Esophagus squamous epithelium (tissue), 5 donors: ENCODE measurements around the gene IL27RA. TPM values are rescaled to one million over a fixed set of nuclear protein-coding genes. Genes with fewer than 3 reads are reported as not detected.

Experiments used
- DNase-seq: peaks from one replicate; lab custom pipeline; 2025; lab: John Stamatoyannopoulos, UW
- H3K27ac ChIP-seq, 4 donors: fragments of 200-600 bp; sonication (generic); one replicate each; pipeline ENCODE4 v1.5.1; 2016 to 2019; ENCODE audit warnings: mild to moderate bottlenecking in 1 of 4
- H3K27me3 ChIP-seq, 4 donors: fragments of 200-600 bp; sonication (generic); 1 replicate in 3 of 4; 2 replicates in 1 of 4; pipeline versions ENCODE4 v1.5.1 to v1.6.0; 2017 to 2021; ENCODE audit warnings: antibody characterized with exemption in 1 of 4
- H3K36me3 ChIP-seq, 3 donors: fragments of 200-600 bp; sonication (generic); one replicate each; pipeline ENCODE4 v1.5.1; 2016 to 2019
- H3K4me1 ChIP-seq, 3 donors: fragments of 200-600 bp; sonication (generic); one replicate each; pipeline ENCODE4 v1.5.1; 2017 to 2019
- H3K4me3 ChIP-seq, 4 donors: fragments of 200-600 bp; sonication (generic); 1 replicate in 3 of 4; 2 replicates in 1 of 4; pipeline ENCODE4 v1.5.1; 2016 to 2019; ENCODE audit warnings: mild to moderate bottlenecking in 2 of 4, moderate library complexity in 1 of 4
- H3K9me3 ChIP-seq, 3 donors: fragments of 200-600 bp; sonication (generic); one replicate each; pipeline ENCODE4 v1.5.1; 2016 to 2019
- POLR2A ChIP-seq, 4 donors: fragments of 450-650 bp; IDR thresholded peaks; one replicate each; pipeline ENCODE4 v1.6.1; 2017; ENCODE audit warnings: antibody characterized with exemption in 4 of 4, mild to moderate bottlenecking in 4 of 4, moderate library complexity in 3 of 4
- WGBS, 2 donors: methylation state at CpG; one replicate each; pipeline ENCODE4 v1.1.5; 2018; 5-methylcytosine and 5-hydroxymethylcytosine counted together
- intact Hi-C: fragments of 100-400 bp; cut with DNase I; formaldehyde crosslinking; loops from one replicate; pipeline ENCODE4 v1.15.0; 2022
- total RNA-seq, 4 donors: library from RNA; depleted of rRNA; stranded (reverse); fragments of >200 nt; gene quantifications; one replicate each; pipeline ENCODE4 v1.1.0, GENCODE V29; 2016
- TF ChIP-seq, protein P1 (sequence below), 6 experiments: fragments of 450-650 bp in 4 of 6; fragments of 200-600 bp in 2 of 6; sonication (generic) in 2 of 6; IDR thresholded peaks; one replicate each; pipeline ENCODE4 v1.5.1; 2016 to 2019; ENCODE audit warnings: antibody characterized with exemption in 6 of 6, mild to moderate bottlenecking in 4 of 6, moderate library complexity in 4 of 6
- donor health status: DM: yes; HTN: yes; CAD: no.

IL27RA gene
- total RNA-seq, 4 donors from 2014 or later, result 0.83 to 4.9 (median 2.1) TPM

DNA sequence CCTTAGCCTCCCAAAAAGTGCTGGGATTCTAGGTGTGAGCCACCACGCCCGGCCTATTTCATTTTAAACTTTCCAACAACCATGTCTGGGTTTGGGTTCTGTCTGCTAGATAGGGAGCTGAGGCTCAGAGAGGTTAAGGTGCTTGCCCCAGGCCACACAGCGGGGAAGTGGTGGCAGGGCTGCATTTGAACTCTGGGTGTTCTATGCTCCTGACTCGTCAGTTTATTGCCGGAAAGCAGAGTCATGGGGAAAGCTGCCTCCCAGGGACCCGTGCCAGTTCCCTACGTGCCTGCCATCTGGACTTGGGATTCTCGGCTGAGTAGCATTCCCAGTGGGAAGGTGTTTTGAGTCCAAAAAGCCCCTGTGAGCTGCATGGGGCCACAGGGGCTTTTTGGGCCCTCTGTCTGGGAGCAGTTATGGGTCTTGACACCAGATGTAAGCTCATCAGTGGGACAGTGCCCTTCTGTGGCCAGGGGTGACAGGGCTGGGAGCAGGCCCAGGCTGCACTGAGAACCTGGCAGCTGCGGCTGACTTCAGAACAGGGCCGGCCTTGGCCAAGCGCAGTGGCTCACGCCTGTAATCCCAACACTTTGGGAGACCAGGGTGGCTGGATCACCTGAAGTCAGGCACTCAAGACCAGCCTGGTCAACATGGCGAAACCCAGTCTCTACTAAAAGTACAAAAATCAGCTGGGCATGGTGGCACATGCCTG, 36.4 kb upstream of the IL27RA start:
- peaks cover 4 to 18% (median 8%) of the 10 kb centered on the region in 3 donors for H3K4me1 ChIP-seq
- no peaks in the 10 kb centered on the region for H3K27me3 ChIP-seq
- WGBS, 2 donors, result 72 to 100% methylated on average over 2 to 8 of the region's 13 CpGs
- H3K36me3 ChIP-seq, result peaks cover 0 to 75% (median 9%) of the 10 kb centered on the region in 3 donors
- H3K4me3 ChIP-seq, result no peak overlapping the region
- DNase-seq, result no peak
- H3K27ac ChIP-seq, result peak overlapping the region in 2 of 4 donors; percentile 41 to 50
- intact Hi-C loops, result no loop called here
- peaks cover 0 to 11% (median 6%) of the 10 kb centered on the region in 3 donors for H3K9me3 ChIP-seq
- no peak for TF ChIP-seq POLR2A (IDR thresholded peaks at IDR 0.05)
- TF ChIP-seq, protein P1, sequence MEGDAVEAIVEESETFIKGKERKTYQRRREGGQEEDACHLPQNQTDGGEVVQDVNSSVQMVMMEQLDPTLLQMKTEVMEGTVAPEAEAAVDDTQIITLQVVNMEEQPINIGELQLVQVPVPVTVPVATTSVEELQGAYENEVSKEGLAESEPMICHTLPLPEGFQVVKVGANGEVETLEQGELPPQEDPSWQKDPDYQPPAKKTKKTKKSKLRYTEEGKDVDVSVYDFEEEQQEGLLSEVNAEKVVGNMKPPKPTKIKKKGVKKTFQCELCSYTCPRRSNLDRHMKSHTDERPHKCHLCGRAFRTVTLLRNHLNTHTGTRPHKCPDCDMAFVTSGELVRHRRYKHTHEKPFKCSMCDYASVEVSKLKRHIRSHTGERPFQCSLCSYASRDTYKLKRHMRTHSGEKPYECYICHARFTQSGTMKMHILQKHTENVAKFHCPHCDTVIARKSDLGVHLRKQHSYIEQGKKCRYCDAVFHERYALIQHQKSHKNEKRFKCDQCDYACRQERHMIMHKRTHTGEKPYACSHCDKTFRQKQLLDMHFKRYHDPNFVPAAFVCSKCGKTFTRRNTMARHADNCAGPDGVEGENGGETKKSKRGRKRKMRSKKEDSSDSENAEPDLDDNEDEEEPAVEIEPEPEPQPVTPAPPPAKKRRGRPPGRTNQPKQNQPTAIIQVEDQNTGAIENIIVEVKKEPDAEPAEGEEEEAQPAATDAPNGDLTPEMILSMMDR (IDR thresholded peaks at IDR 0.05), result no peak

DNA sequence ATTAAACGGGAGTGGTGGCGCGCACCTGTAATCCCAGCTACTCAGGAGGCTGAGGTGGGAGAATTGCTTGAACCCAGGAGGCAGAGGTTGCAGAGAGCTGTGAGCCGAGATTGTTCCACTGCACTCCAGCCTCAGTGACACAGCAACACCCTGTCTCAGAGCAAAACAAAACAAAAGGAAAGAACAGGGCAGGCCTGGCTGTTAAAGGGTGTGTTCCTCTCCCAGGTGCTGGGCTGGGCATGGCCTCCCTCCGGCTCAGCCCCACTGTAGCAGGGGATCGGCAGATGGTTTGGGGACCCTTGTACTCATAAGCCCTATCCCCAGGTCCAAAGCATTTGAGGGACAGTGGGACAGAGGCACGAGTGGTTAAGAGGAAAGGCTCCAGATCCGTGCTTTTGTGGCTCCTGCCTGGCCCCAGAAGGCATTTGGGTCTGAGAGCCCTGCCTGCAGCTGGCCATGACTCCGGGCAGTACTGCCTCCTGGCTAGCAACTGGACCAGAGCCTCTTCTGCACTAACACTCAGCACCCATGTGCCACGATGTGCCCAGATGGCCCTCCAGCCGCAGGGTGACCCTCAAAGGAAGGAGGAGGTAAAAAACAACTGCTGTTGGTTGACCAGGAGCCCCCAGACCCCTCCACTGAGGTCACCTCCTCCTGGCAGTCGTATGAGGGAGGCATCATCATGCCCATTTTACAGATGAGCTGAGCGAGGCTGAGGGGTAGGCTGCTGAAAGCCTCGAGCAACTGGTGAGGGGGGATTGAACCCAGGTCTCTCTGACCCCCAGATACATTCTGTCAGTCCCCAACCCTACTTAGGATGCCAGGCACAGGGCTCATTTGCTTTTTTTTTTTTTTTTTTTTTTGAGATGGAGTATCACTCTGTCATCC, 35.4 kb upstream of the IL27RA start:
- Histone ChIP-seq H3K27me3 (no peaks in the 10 kb centered on the region), H3K9me3 (peaks cover 0 to 11% (median 6%) of the 10 kb centered on the region in 3 donors), H3K27ac (peak overlapping the region in 3 of 4 donors; percentile 3 to 50 (median 5)), H3K4me1 (peaks cover 4 to 28% (median 8%) of the 10 kb centered on the region in 3 donors), H3K36me3 (peaks cover 0 to 67% (median 9%) of the 10 kb centered on the region in 3 donors), H3K4me3 (no peak overlapping the region)
- no peak for DNase-seq
- intact Hi-C loops, result no loop called here
- 82 to 89% methylated on average over 10 to 11 of the region's 14 CpGs for WGBS, 2 donors
- TF ChIP-seq, protein P1 (IDR thresholded peaks at IDR 0.05), result no peak
- no peak for TF ChIP-seq POLR2A (IDR thresholded peaks at IDR 0.05)

DNA sequence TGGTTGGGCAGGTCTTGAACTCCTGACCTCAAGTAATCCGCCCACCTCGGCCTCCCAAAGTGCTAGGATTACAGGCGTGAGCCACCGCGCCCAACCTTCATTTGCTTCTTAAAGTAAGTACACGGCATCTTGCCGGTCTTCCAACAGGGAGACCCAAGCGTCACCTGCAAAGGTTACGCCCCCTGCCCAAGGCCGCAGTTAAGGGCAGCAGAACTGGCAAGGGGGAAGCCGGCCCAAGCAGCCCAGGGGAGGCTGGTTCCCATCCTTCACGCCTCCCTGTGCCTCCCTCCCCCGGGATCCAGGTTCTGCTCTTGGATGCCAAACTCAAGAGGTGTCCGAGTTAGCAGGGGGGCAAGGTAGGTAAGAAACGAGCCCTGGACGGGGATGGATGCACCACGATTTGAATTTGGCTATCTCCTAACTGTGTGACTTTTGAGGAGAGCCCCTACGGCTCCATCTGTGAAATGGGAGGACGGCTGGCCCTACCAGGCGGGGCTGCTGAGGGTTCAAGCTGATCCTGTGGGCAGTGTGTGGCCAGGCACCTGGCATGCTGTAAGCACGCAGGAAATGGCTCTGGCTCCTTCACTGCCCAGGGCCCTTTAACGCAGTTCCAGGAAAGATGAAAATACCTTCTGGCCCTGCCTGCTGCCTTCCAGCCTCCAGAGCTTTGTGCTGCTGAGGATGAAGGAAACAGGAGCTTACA, 34.5 kb upstream of the IL27RA start:
- TF ChIP-seq POLR2A (IDR thresholded peaks at IDR 0.05), result no peak
- TF ChIP-seq, protein P1 (IDR thresholded peaks at IDR 0.05), result no peak
- intact Hi-C loops, result no loop called here
- H3K27me3 ChIP-seq, result no peaks in the 10 kb centered on the region
- no peak overlapping the region for H3K27ac ChIP-seq
- 80 to 98% methylated on average over 12 to 18 of the region's 22 CpGs for WGBS, 2 donors
- H3K9me3 ChIP-seq, result peaks cover 0 to 11% (median 6%) of the 10 kb centered on the region in 3 donors
- H3K4me3 ChIP-seq, result no peak overlapping the region
- H3K4me1 ChIP-seq, result peaks cover 4 to 37% (median 8%) of the 10 kb centered on the region in 3 donors
- DNase-seq, result no peak
- H3K36me3 ChIP-seq, result peaks cover 0 to 58% (median 2%) of the 10 kb centered on the region in 3 donors

DNA sequence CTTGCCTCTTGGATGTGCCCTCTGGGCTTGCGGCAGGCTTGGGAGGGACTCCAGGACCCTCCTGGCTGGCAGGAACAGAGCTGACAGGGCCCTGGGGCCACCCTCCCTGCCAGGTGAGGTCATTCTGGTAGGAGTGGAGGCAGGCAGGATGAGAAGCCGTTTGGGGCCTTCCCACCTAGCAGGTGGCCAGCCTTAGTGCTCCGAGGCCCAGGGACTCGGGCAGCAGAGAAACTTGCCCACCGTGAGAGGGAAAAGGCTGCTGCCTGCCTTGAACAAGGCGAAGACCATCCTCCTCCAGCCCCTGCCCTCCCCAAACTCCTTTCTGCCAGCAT, 34.0 kb upstream of the IL27RA start:
- WGBS, 2 donors, result 96 to 100% methylated on average over 2 to 5 of the region's 6 CpGs
- no peak for DNase-seq

More for the DNA sequence above, 34.0 kb upstream of the IL27RA start:
- no peak overlapping the region for H3K27ac ChIP-seq
- peaks cover 5 to 42% (median 14%) of the 10 kb centered on the region in 3 donors for H3K4me1 ChIP-seq
- H3K4me3 ChIP-seq, result no peak overlapping the region
- intact Hi-C loops, result no loop called here
- TF ChIP-seq, protein P1 (IDR thresholded peaks at IDR 0.05), result no peak
- TF ChIP-seq POLR2A (IDR thresholded peaks at IDR 0.05), result no peak
- H3K36me3 ChIP-seq, result peaks cover 0 to 52% (median 0%) of the 10 kb centered on the region in 3 donors
- peaks cover 0 to 11% (median 6%) of the 10 kb centered on the region in 3 donors for H3K9me3 ChIP-seq
- no peaks in the 10 kb centered on the region for H3K27me3 ChIP-seq
